H1 (cell line): ENCODE results near the gene B3GAT2. TPM values are rescaled to one million over a fixed set of nuclear protein-coding genes. Genes with fewer than 3 reads are reported as not detected.

ENCODE experiments used
- CTCF ChIA-PET: fragments of 300-600 bp; sonication (Branson Sonifier 250); formaldehyde crosslinking; loops from one replicate; lab custom pipeline; 2021; ENCODE audit not compliant: partially characterized antibody; lab: Charles Lee
- POLR2A ChIA-PET: fragments of 300-600 bp; sonication (Branson Sonifier 250); formaldehyde crosslinking; loops from one replicate; lab custom pipeline; 2021; ENCODE audit warnings: inconsistent platforms; ENCODE audit not compliant: partially characterized antibody; lab: Charles Lee
- DNase-seq, 2 experiments: peaks; one replicate each; pipeline versions ENCODE4 v3.0.0 to v3.0.0-alpha.2; 2010 to 2022; ENCODE audit warnings: low spot score in 2 of 2, low read depth in 1 of 2, mixed read lengths in 1 of 2
- FAIRE-seq: peaks from 2 replicates; lab custom pipeline; 2011; peaks lifted over from hg19 to GRCh38; lab: Jason Lieb, UNC
- H2AFZ ChIP-seq: 2 replicates; pipeline ENCODE4 v1.8.1; 2012; ENCODE audit warnings: low read length, inconsistent platforms
- H2AK5ac ChIP-seq: 2 replicates; pipeline ENCODE4 v1.6.1; 2013; ENCODE audit warnings: low read depth, low read length
- H2BK120ac ChIP-seq: replicated peaks from 2 replicates; pipeline ENCODE3; 2013; ENCODE audit warnings: low read depth, low read length, inconsistent platforms
- H2BK12ac ChIP-seq: 2 replicates; pipeline ENCODE4 v1.6.1; 2013; ENCODE audit warnings: low read depth, low read length
- H2BK15ac ChIP-seq: 2 replicates; pipeline ENCODE4 v1.6.1; 2013; ENCODE audit warnings: low read length
- H2BK20ac ChIP-seq: 2 replicates; pipeline ENCODE4 v1.6.1; 2013; ENCODE audit warnings: low read length
- H2BK5ac ChIP-seq: 2 replicates; pipeline ENCODE4 v1.6.1; 2013; ENCODE audit warnings: low read depth, low read length
- H3K14ac ChIP-seq: 2 replicates; pipeline ENCODE4 v1.6.1; 2013; ENCODE audit warnings: inconsistent platforms; ENCODE audit not compliant: insufficient read length
- H3K18ac ChIP-seq: 2 replicates; pipeline ENCODE4 v1.6.1; 2013; ENCODE audit warnings: low read length; ENCODE audit errors: extremely low read depth
- H3K23ac ChIP-seq: 2 replicates; pipeline ENCODE4 v1.6.1; 2013; ENCODE audit warnings: inconsistent platforms; ENCODE audit not compliant: insufficient read length
- H3K23me2 ChIP-seq: 2 replicates; pipeline ENCODE4 v1.6.1; 2013; ENCODE audit warnings: low read depth, low read length
- H3K27ac ChIP-seq: 2 replicates; pipeline ENCODE4 v1.6.1; 2011; ENCODE audit warnings: low read depth, low read length, inconsistent platforms
- H3K27me3 ChIP-seq, 4 experiments: replicated peaks in 1 of 4; 1 replicate in 1 of 4; 2 replicates in 3 of 4; pipeline versions ENCODE4 v1.6.1 to v1.8.1; 2011 to 2013; ENCODE audit warnings: low read length in 3 of 4, mild to moderate bottlenecking in 3 of 4, inconsistent platforms in 2 of 4, mixed read lengths in 2 of 4, moderate library complexity in 1 of 4; ENCODE audit not compliant: control insufficient read depth in 3 of 4, insufficient read depth in 3 of 4; ENCODE audit errors: extremely low read depth in 1 of 4
- H3K36me3 ChIP-seq, 4 experiments: 2 replicates each; pipeline versions ENCODE4 v1.6.1 to v1.8.1; 2011 to 2013; ENCODE audit warnings: mild to moderate bottlenecking in 4 of 4, low read length in 3 of 4, moderate library complexity in 2 of 4, control low read depth in 1 of 4, inconsistent platforms in 1 of 4; ENCODE audit not compliant: insufficient read depth in 4 of 4, control insufficient read depth in 2 of 4
- H3K4ac ChIP-seq: replicated peaks from 2 replicates; pipeline ENCODE3; 2013; ENCODE audit warnings: low read length, low read depth, mixed read lengths, inconsistent platforms; ENCODE audit not compliant: insufficient read length
- H3K4me1 ChIP-seq, 4 experiments: replicated peaks in 1 of 4; 1 replicate in 1 of 4; 2 replicates in 3 of 4; pipeline versions ENCODE4 v1.6.1 to v1.8.1; 2011 to 2013; ENCODE audit warnings: low read length in 3 of 4, inconsistent platforms in 2 of 4, mixed read lengths in 1 of 4; ENCODE audit not compliant: insufficient read depth in 4 of 4, control insufficient read depth in 3 of 4
- H3K4me2 ChIP-seq, 2 experiments: 2 replicates each; pipeline versions ENCODE4 v1.6.1 to v1.8.1; 2011 to 2013; ENCODE audit warnings: low read depth in 2 of 2, low read length in 2 of 2, control low read depth in 1 of 2, inconsistent platforms in 1 of 2, mild to moderate bottlenecking in 1 of 2; ENCODE audit not compliant: insufficient read depth in 1 of 2
- H3K4me3 ChIP-seq, 4 experiments: fragments of 200-600, 300-600 bp in 1 of 4; sonication (generic), shearing (Covaris generic), sonication (Bioruptor Twin) in 1 of 4; 2 replicates each; pipeline versions ENCODE4 v1.5.1 to v1.8.1; 2011 to 2016; ENCODE audit warnings: low read length in 4 of 4, low read depth in 3 of 4, control low read depth in 2 of 4, inconsistent platforms in 2 of 4, mild to moderate bottlenecking in 2 of 4, mixed read lengths in 1 of 4, moderate library complexity in 1 of 4; ENCODE audit not compliant: insufficient read depth in 2 of 4; ENCODE audit errors: extremely low read depth in 1 of 4
- H3K56ac ChIP-seq: replicated peaks from 2 replicates; pipeline ENCODE3; 2013; ENCODE audit warnings: low read depth, mild to moderate bottlenecking, mixed read lengths, low read length, inconsistent platforms; ENCODE audit not compliant: insufficient read length
- H3K79me1 ChIP-seq: 2 replicates; pipeline ENCODE4 v1.6.1; 2013; ENCODE audit warnings: low read depth, low read length, control low read depth
- H3K79me2 ChIP-seq, 2 experiments: 2 replicates each; pipeline versions ENCODE4 v1.6.1 to v1.8.1; 2012 to 2013; ENCODE audit warnings: low read length in 2 of 2, mild to moderate bottlenecking in 2 of 2, inconsistent platforms in 1 of 2; ENCODE audit not compliant: insufficient read depth in 2 of 2, control insufficient read depth in 1 of 2
- H3K9ac ChIP-seq, 4 experiments: replicated peaks in 1 of 4; 1 replicate in 1 of 4; 2 replicates in 3 of 4; pipeline versions ENCODE4 v1.6.1 to v1.8.1; 2011 to 2013; ENCODE audit warnings: low read depth in 3 of 4, low read length in 3 of 4, control low read depth in 2 of 4, mild to moderate bottlenecking in 2 of 4, moderate library complexity in 2 of 4, inconsistent platforms in 1 of 4; ENCODE audit errors: extremely low read depth in 1 of 4
- H3K9me3 ChIP-seq, 2 experiments: 2 replicates each; pipeline versions ENCODE4 v1.6.1 to v1.8.1; 2012 to 2013; ENCODE audit warnings: mild to moderate bottlenecking in 2 of 2, moderate library complexity in 2 of 2, control low read depth in 1 of 2, inconsistent platforms in 1 of 2, low read depth in 1 of 2, low read length in 1 of 2, mixed read lengths in 1 of 2; ENCODE audit not compliant: insufficient read depth in 2 of 2
- H4K20me1 ChIP-seq, 2 experiments: replicated peaks in 1 of 2; 2 replicates each; pipeline versions ENCODE3 to v1.8.1; 2011 to 2013; ENCODE audit warnings: inconsistent platforms in 2 of 2, low read length in 2 of 2, mild to moderate bottlenecking in 1 of 2; ENCODE audit not compliant: insufficient read depth in 2 of 2, control insufficient read depth in 1 of 2
- H4K5ac ChIP-seq: 2 replicates; pipeline ENCODE4 v1.6.1; 2013; ENCODE audit warnings: low read length, low read depth, mixed read lengths, inconsistent platforms; ENCODE audit not compliant: insufficient read length
- H4K8ac ChIP-seq: 2 replicates; pipeline ENCODE4 v1.8.0; 2013; ENCODE audit warnings: mild to moderate bottlenecking, moderate library complexity, low read length, inconsistent platforms; ENCODE audit not compliant: insufficient read depth; ENCODE audit errors: extremely low read depth
- H4K91ac ChIP-seq: replicated peaks from 2 replicates; pipeline ENCODE3; 2013; ENCODE audit warnings: low read length, mixed read lengths, inconsistent platforms; ENCODE audit not compliant: insufficient read length
- EZH2 ChIP-seq: fragments of 200-600 bp; sonication (generic); IDR thresholded peaks from 2 replicates; pipeline ENCODE4 v1.7.1; 2012; ENCODE audit warnings: low read depth, mild to moderate bottlenecking, moderate library complexity, low read length, inconsistent platforms; ENCODE audit not compliant: severe bottlenecking
- POLR2A ChIP-seq, 2 experiments: IDR thresholded peaks; 1 replicate in 1 of 2; 2 replicates in 1 of 2; pipeline ENCODE4 v1.6.1; 2011; ENCODE audit warnings: low read depth in 2 of 2, low read length in 2 of 2, mild to moderate bottlenecking in 2 of 2; ENCODE audit errors: control extremely low read depth in 1 of 2
- RFX5 ChIP-seq: IDR thresholded peaks from 2 replicates; pipeline ENCODE4 v1.6.1; 2011; ENCODE audit warnings: low read depth, low read length, improper control_type of control experiment, borderline replicate concordance
- RNF2 ChIP-seq: fragments of 200-900, 300-1000 bp; sonication (generic); IDR thresholded peaks from 2 replicates; pipeline ENCODE4 v1.7.1; 2016; ENCODE audit warnings: borderline replicate concordance, low read depth, mild to moderate bottlenecking, antibody characterized with exemption, low read length; ENCODE audit not compliant: poor library complexity, severe bottlenecking; ENCODE audit errors: missing control alignments
- SRF ChIP-seq: IDR thresholded peaks from 2 replicates; pipeline ENCODE4 v1.6.1; 2011; ENCODE audit warnings: mild to moderate bottlenecking, low read depth, low read length, moderate library complexity
- TAF7 ChIP-seq: optimal IDR thresholded peaks from 2 replicates; pipeline ENCODE3; 2011; ENCODE audit warnings: low read depth, mild to moderate bottlenecking, inconsistent platforms, low read length, moderate library complexity, borderline replicate concordance
- TCF12 ChIP-seq: IDR thresholded peaks from 2 replicates; pipeline ENCODE4 v1.6.1; 2011; ENCODE audit warnings: low read depth, mild to moderate bottlenecking, low read length
- WGBS, 2 experiments: shearing (Covaris generic) in 1 of 2; methylation state at CpG; one replicate each; pipeline versions ENCODE4 v1.1.6 to v1.1.7; 2013 to 2015; ENCODE audit warnings: low lambda C conversion rate in 2 of 2, mixed read lengths in 2 of 2, inconsistent platforms in 1 of 2, low coverage in 1 of 2, missing lambda C conversion rate in 1 of 2; ENCODE audit not compliant: insufficient replicate concordance in 2 of 2, insufficient coverage in 1 of 2, insufficient read length in 1 of 2; ENCODE audit errors: extremely low coverage in 1 of 2, missing lambda C conversion rate in 1 of 2; 5-methylcytosine and 5-hydroxymethylcytosine counted together
- polyA plus RNA-seq, 7 experiments: library from polyadenylated mRNA; depleted of rRNA in 3 of 7; stranded (reverse) in 5 of 7; unstranded in 2 of 7; fragments of >200 nt in 5 of 7; fragments of 200-250 nt in 2 of 7; gene quantifications; 1 replicate in 5 of 7; 2 replicates in 1 of 7; 4 replicates in 1 of 7; pipeline versions ENCODE4 v1.2.1 to v1.2.3, GENCODE V29; 2011 to 2013; ENCODE audit warnings: missing spikeins in 2 of 7, mixed read lengths in 2 of 7
- total RNA-seq: library from RNA; stranded (reverse); fragmentation: NEBNext Ultra II Directional; extraction: Animal tissue kit (Norgen Biotek cat#: 25700); gene quantifications from 2 replicates; pipeline ENCODE4 v1.2.1, GENCODE V29; 2021
- TF ChIP-seq, protein P1 (sequence below): IDR thresholded peaks from 2 replicates; pipeline ENCODE4 v1.6.1; 2012; ENCODE audit warnings: low read length, inconsistent platforms
- TF ChIP-seq, protein P2 (sequence below): IDR thresholded peaks from 2 replicates; pipeline ENCODE4 v1.6.1; 2011; ENCODE audit warnings: low read length, improper control_type of control experiment
- TF ChIP-seq, protein P3 (sequence below): IDR thresholded peaks from 2 replicates; pipeline ENCODE4 v1.6.1; 2012; ENCODE audit warnings: inconsistent platforms

B3GAT2 gene
- total and polyA plus RNA-seq, 2 of the 8 experiments (the other 6 are each of a cell fraction or from before 2014, with no cell fraction given), result 0.83 to 1.9 TPM

DNA sequence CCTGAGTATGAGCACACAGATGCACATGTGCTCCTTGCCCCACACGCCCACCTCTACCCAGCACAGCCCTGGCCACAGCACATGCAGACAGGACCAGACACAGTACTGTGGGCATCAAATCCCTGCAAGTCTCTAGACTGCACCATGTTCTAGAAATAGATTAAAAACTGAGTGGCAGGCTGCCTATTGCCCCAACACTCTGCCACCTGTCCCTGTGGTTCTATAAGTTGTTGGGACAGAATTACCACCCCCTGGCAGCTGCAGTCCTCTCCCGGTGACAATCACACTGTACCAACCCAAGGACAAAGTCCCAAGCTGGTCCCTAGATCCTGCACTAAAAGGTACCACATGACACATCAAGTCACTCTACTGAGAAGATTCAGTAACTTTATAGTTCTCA, 70.2 kb downstream of the B3GAT2 start:
- Histone ChIP-seq H2BK15ac (no peak overlapping the region), H3K4me1 (peaks cover 5 to 17% (median 10%) of the 10 kb centered on the region in 4 experiments), H3K4ac (no peak overlapping the region), H3K4me2 (no peak overlapping the region), H3K79me1 (no peaks in the 10 kb centered on the region), H4K91ac (peak overlapping the region; percentile 16), H2AK5ac (no peak overlapping the region), H3K18ac (no peak overlapping the region), H4K20me1 (no peaks in the 10 kb centered on the region), H4K5ac (no peak overlapping the region), H3K27ac (no peak overlapping the region), H3K23ac (no peak overlapping the region), H2BK120ac (no peak overlapping the region), H2BK20ac (no peak overlapping the region), H3K79me2 (no peaks in the 10 kb centered on the region), H3K9me3 (no peaks in the 10 kb centered on the region), H3K56ac (no peak overlapping the region), H3K27me3 (no peaks in the 10 kb centered on the region), H2BK5ac (no peak overlapping the region), H3K23me2 (no peaks in the 10 kb centered on the region; the same call in 1 of the 2 replicates), H4K8ac (no peak overlapping the region; the same call in 1 of the 2 replicates), H3K4me3 (no peak overlapping the region), H3K36me3 (no peaks in the 10 kb centered on the region), H2AFZ (no peak overlapping the region), H3K14ac (no peak overlapping the region), H3K9ac (no peak overlapping the region), H2BK12ac (peak overlapping the region; percentile 95; the same call in 1 of the 2 replicates)
- POLR2A ChIA-PET, result no interaction called here
- DNase-seq, result no peak
- no peak for FAIRE-seq
- CTCF ChIA-PET, result interaction anchor here (0.7 to 4.1 kb wide), 8 partner anchors 8 to 634 kb away, joined by 3 to 29 read pairs (median 12); partner anchors contain the start of gene B3GAT2
- WGBS, 2 experiments, result 97% methylated on average over 2 of the region's 2 CpGs; no CpG with 5 or more reads in 1 of the 2 experiments
- TF ChIP-seq SRF (no peak), TCF12 (no peak), TAF7 (no peak), EZH2 (no peak), RFX5 (no peak), POLR2A (IDR thresholded peaks at IDR 0.05; ENCODE audit: control extremely low read depth in 1 of 2, low read depth in 2 of 2, low read length in 2 of 2) (no peak), RNF2 (no peak)
- TF ChIP-seq, protein P1, sequence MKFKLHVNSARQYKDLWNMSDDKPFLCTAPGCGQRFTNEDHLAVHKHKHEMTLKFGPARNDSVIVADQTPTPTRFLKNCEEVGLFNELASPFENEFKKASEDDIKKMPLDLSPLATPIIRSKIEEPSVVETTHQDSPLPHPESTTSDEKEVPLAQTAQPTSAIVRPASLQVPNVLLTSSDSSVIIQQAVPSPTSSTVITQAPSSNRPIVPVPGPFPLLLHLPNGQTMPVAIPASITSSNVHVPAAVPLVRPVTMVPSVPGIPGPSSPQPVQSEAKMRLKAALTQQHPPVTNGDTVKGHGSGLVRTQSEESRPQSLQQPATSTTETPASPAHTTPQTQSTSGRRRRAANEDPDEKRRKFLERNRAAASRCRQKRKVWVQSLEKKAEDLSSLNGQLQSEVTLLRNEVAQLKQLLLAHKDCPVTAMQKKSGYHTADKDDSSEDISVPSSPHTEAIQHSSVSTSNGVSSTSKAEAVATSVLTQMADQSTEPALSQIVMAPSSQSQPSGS, result no peak
- TF ChIP-seq, protein P2, sequence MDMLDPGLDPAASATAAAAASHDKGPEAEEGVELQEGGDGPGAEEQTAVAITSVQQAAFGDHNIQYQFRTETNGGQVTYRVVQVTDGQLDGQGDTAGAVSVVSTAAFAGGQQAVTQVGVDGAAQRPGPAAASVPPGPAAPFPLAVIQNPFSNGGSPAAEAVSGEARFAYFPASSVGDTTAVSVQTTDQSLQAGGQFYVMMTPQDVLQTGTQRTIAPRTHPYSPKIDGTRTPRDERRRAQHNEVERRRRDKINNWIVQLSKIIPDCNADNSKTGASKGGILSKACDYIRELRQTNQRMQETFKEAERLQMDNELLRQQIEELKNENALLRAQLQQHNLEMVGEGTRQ, result no peak
- TF ChIP-seq, protein P3, sequence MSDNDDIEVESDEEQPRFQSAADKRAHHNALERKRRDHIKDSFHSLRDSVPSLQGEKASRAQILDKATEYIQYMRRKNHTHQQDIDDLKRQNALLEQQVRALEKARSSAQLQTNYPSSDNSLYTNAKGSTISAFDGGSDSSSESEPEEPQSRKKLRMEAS, result no peak
